Fibroblast of lung (primary cell): ENCODE measurements around the gene C9orf153. TPM values are rescaled to one million over a fixed set of nuclear protein-coding genes. Genes with fewer than 3 reads are reported as not detected.

ENCODE experiments used
- DNase-seq, 2 donors: peaks; one replicate each; pipeline versions ENCODE4 v3.0.0 to v3.0.0-alpha.2; 2010; ENCODE audit warnings: low read depth in 2 of 2
- H2AFZ ChIP-seq: 2 replicates; pipeline ENCODE4 v1.5.1; 2012; ENCODE audit warnings: low read length, control low read depth, inconsistent platforms
- H3K27ac ChIP-seq: 2 replicates; pipeline ENCODE4 v1.5.1; 2011; ENCODE audit warnings: low read length, control low read depth; ENCODE audit not compliant: insufficient read depth
- H3K27me3 ChIP-seq: 2 replicates; pipeline ENCODE4 v1.5.1; 2011; ENCODE audit warnings: mild to moderate bottlenecking, low read length; ENCODE audit not compliant: control insufficient read depth, insufficient read depth
- H3K36me3 ChIP-seq: 2 replicates; pipeline ENCODE4 v1.5.1; 2011; ENCODE audit warnings: low read length; ENCODE audit not compliant: control insufficient read depth, insufficient read depth
- H3K4me1 ChIP-seq: 2 replicates; pipeline ENCODE4 v1.5.1; 2011; ENCODE audit warnings: low read length; ENCODE audit not compliant: control insufficient read depth, insufficient read depth; ENCODE audit errors: extremely low read depth
- H3K4me2 ChIP-seq: 2 replicates; pipeline ENCODE4 v1.5.1; 2011; ENCODE audit warnings: low read length, control low read depth; ENCODE audit not compliant: insufficient read depth; ENCODE audit errors: extremely low read depth
- H3K4me3 ChIP-seq, 4 experiments: fragments of 200-600 bp in 1 of 4; sonication (generic) in 1 of 4; replicated peaks in 1 of 4; 2 replicates each; pipeline ENCODE4 v1.5.1; 2011 to 2016; ENCODE audit warnings: low read length in 4 of 4, low read depth in 3 of 4, mild to moderate bottlenecking in 3 of 4, control low read depth in 2 of 4, inconsistent platforms in 1 of 4, mixed read lengths in 1 of 4; ENCODE audit not compliant: insufficient read depth in 1 of 4; ENCODE audit errors: control extremely low read depth in 1 of 4
- H3K79me2 ChIP-seq: 2 replicates; pipeline ENCODE4 v1.5.1; 2012; ENCODE audit warnings: mild to moderate bottlenecking, low read length, inconsistent platforms; ENCODE audit not compliant: control insufficient read depth, insufficient read depth
- H3K9ac ChIP-seq: 2 replicates; pipeline ENCODE4 v1.5.1; 2011; ENCODE audit warnings: mild to moderate bottlenecking, low read length, control low read depth; ENCODE audit not compliant: insufficient read depth
- H3K9me3 ChIP-seq: 2 replicates; pipeline ENCODE4 v1.5.1; 2012; ENCODE audit warnings: low read depth, low read length; ENCODE audit not compliant: control insufficient read depth, insufficient read depth
- H4K20me1 ChIP-seq: 2 replicates; pipeline ENCODE4 v1.5.1; 2011; ENCODE audit warnings: low read length; ENCODE audit not compliant: control insufficient read depth, insufficient read depth; ENCODE audit errors: extremely low read depth
- CTCF ChIP-seq, 2 donors: IDR thresholded peaks in 1 of 2; conservative IDR thresholded peaks in 1 of 2; 1 replicate in 1 of 2; 2 replicates in 1 of 2; pipeline ENCODE4 v1.5.1; 2011 to 2012; ENCODE audit warnings: low read length in 2 of 2, control low read depth in 1 of 2, inconsistent platforms in 1 of 2, low read depth in 1 of 2, mild to moderate bottlenecking in 1 of 2
- EZH2 ChIP-seq: IDR thresholded peaks from 2 replicates; pipeline ENCODE4 v1.5.1; 2012; ENCODE audit warnings: low read length, control low read depth, mild to moderate bottlenecking; ENCODE audit errors: missing control alignments
- polyA minus RNA-seq: library from RNA; depleted of rRNA, polyadenylated mRNA; stranded (reverse); fragments of >200 nt; gene quantifications from 2 replicates; pipeline ENCODE4 v1.2.3, GENCODE V29; 2011; ENCODE audit warnings: low replicate concordance
- polyA plus RNA-seq, 2 donors: library from polyadenylated mRNA; depleted of rRNA in 1 of 2; stranded (reverse) in 1 of 2; unstranded in 1 of 2; fragments of >200 nt; gene quantifications; 2 replicates each; pipeline ENCODE4 v1.2.1, GENCODE V29; 2011 to 2012; ENCODE audit warnings: missing spikeins in 1 of 2
- total RNA-seq: library from RNA; depleted of rRNA; stranded (reverse); fragments of >200 nt; gene quantifications from 2 replicates; pipeline ENCODE4 v1.2.1, GENCODE V29; 2014

Gene C9orf153
- total RNA-seq (0.17 and 0.51 TPM in 2 replicates), polyA plus RNA-seq (0.06 and 0.17 TPM in 2 replicates), polyA minus RNA-seq (2.8 TPM in 1 of 2 replicates, not detected in the other)
- 0.07 TPM in 1 of 2 replicates, not detected in the other for polyA plus RNA-seq (2012)

- Histone ChIP-seq H4K20me1 (no peaks in the 10 kb centered on the region), H3K79me2 (no peaks in the 10 kb centered on the region), H2AFZ (no peak within 1 kb of the TSS), H3K27ac (no peak within 1 kb of the TSS), H3K27me3 (no peaks in the 10 kb centered on the region), H3K4me1 (no peaks in the 10 kb centered on the region), H3K36me3 (peaks cover 2% of the 10 kb centered on the region), H3K4me2 (no peak within 1 kb of the TSS), H3K9me3 (no peaks in the 10 kb centered on the region), H3K9ac (no peak within 1 kb of the TSS), H3K4me3 (no peak within 1 kb of the TSS)
- TF ChIP-seq CTCF (conservative IDR thresholded peaks at IDR 0.05 in 1 of 2, IDR thresholded peaks at IDR 0.05 in 1 of 2; ENCODE audit: low read depth in 1 of 2, low read length in 2 of 2): no peak
- no peak for TF ChIP-seq EZH2
- DNase-seq: no peak
These were observed at the start of gene C9orf153 for GRCh38 chr9:86259557-86259956. Gene C9orf153 (minus strand): TSS chr9:86259657. CDS start chr9:86229603, 30,054 bp downstream.

- no peak overlapping the region for H3K4me2 ChIP-seq
- TF ChIP-seq CTCF (conservative IDR thresholded peaks at IDR 0.05 in 1 of 2, IDR thresholded peaks at IDR 0.05 in 1 of 2; ENCODE audit: low read depth in 1 of 2, low read length in 2 of 2) (no peak), EZH2 (no peak)
- no peaks in the 10 kb centered on the region for H3K27me3 ChIP-seq
- no peaks in the 10 kb centered on the region for H3K9me3 ChIP-seq
- H3K9ac ChIP-seq: no peak overlapping the region
- H3K4me1 ChIP-seq: no peaks in the 10 kb centered on the region
- no peak overlapping the region for H3K27ac ChIP-seq
- H3K79me2 ChIP-seq: no peaks in the 10 kb centered on the region
- H2AFZ ChIP-seq: no peak overlapping the region
- no peaks in the 10 kb centered on the region for H4K20me1 ChIP-seq
- peak in 1 of 2 donors; percentile 17 for DNase-seq
- H3K4me3 ChIP-seq: no peak overlapping the region
- peaks cover 1% of the 10 kb centered on the region for H3K36me3 ChIP-seq
These were observed 49.2 kb upstream of the C9orf153 start for GRCh38 chr9:86308687-86309086.

GRCh38 chr9:86304236-86304730 is 44.8 kb upstream of the C9orf153 start:
- Histone ChIP-seq H3K27me3 (no peaks in the 10 kb centered on the region), H3K4me1 (no peaks in the 10 kb centered on the region), H2AFZ (no peak overlapping the region), H3K79me2 (no peaks in the 10 kb centered on the region), H3K4me2 (no peak overlapping the region), H3K4me3 (no peak overlapping the region), H4K20me1 (no peaks in the 10 kb centered on the region), H3K9me3 (no peaks in the 10 kb centered on the region), H3K9ac (no peak overlapping the region), H3K36me3 (peaks cover 8% of the 10 kb centered on the region), H3K27ac (no peak overlapping the region)
- DNase-seq: no peak
- TF ChIP-seq EZH2 (no peak), CTCF (conservative IDR thresholded peaks at IDR 0.05 in 1 of 2, IDR thresholded peaks at IDR 0.05 in 1 of 2; ENCODE audit: low read depth in 1 of 2, low read length in 2 of 2) (no peak)
